Fibroblast of lung (primary cell): Measurements from ENCODE around the gene ZNF277. TPM values are rescaled to one million over a fixed set of nuclear protein-coding genes. Genes with fewer than 3 reads are reported as not detected.
A peak's percentile ranks its signal among the peaks of the same experiment; 100 is the strongest.

Source experiments
- DNase-seq, 2 donors: peaks; one replicate each; pipeline versions ENCODE4 v3.0.0 to v3.0.0-alpha.2; 2010; ENCODE audit warnings: low read depth in 2 of 2
- H2AFZ ChIP-seq: 2 replicates; pipeline ENCODE4 v1.5.1; 2012; ENCODE audit warnings: low read length, control low read depth, inconsistent platforms
- H3K27ac ChIP-seq: 2 replicates; pipeline ENCODE4 v1.5.1; 2011; ENCODE audit warnings: low read length, control low read depth; ENCODE audit not compliant: insufficient read depth
- H3K27me3 ChIP-seq: 2 replicates; pipeline ENCODE4 v1.5.1; 2011; ENCODE audit warnings: mild to moderate bottlenecking, low read length; ENCODE audit not compliant: control insufficient read depth, insufficient read depth
- H3K36me3 ChIP-seq: 2 replicates; pipeline ENCODE4 v1.5.1; 2011; ENCODE audit warnings: low read length; ENCODE audit not compliant: control insufficient read depth, insufficient read depth
- H3K4me1 ChIP-seq: 2 replicates; pipeline ENCODE4 v1.5.1; 2011; ENCODE audit warnings: low read length; ENCODE audit not compliant: control insufficient read depth, insufficient read depth; ENCODE audit errors: extremely low read depth
- H3K4me2 ChIP-seq: 2 replicates; pipeline ENCODE4 v1.5.1; 2011; ENCODE audit warnings: low read length, control low read depth; ENCODE audit not compliant: insufficient read depth; ENCODE audit errors: extremely low read depth
- H3K4me3 ChIP-seq, 4 experiments: fragments of 200-600 bp in 1 of 4; sonication (generic) in 1 of 4; replicated peaks in 1 of 4; 2 replicates each; pipeline ENCODE4 v1.5.1; 2011 to 2016; ENCODE audit warnings: low read length in 4 of 4, low read depth in 3 of 4, mild to moderate bottlenecking in 3 of 4, control low read depth in 2 of 4, inconsistent platforms in 1 of 4, mixed read lengths in 1 of 4; ENCODE audit not compliant: insufficient read depth in 1 of 4; ENCODE audit errors: control extremely low read depth in 1 of 4
- H3K79me2 ChIP-seq: 2 replicates; pipeline ENCODE4 v1.5.1; 2012; ENCODE audit warnings: mild to moderate bottlenecking, low read length, inconsistent platforms; ENCODE audit not compliant: control insufficient read depth, insufficient read depth
- H3K9ac ChIP-seq: 2 replicates; pipeline ENCODE4 v1.5.1; 2011; ENCODE audit warnings: mild to moderate bottlenecking, low read length, control low read depth; ENCODE audit not compliant: insufficient read depth
- H3K9me3 ChIP-seq: 2 replicates; pipeline ENCODE4 v1.5.1; 2012; ENCODE audit warnings: low read depth, low read length; ENCODE audit not compliant: control insufficient read depth, insufficient read depth
- H4K20me1 ChIP-seq: 2 replicates; pipeline ENCODE4 v1.5.1; 2011; ENCODE audit warnings: low read length; ENCODE audit not compliant: control insufficient read depth, insufficient read depth; ENCODE audit errors: extremely low read depth
- CTCF ChIP-seq, 2 donors: IDR thresholded peaks in 1 of 2; conservative IDR thresholded peaks in 1 of 2; 1 replicate in 1 of 2; 2 replicates in 1 of 2; pipeline ENCODE4 v1.5.1; 2011 to 2012; ENCODE audit warnings: low read length in 2 of 2, control low read depth in 1 of 2, inconsistent platforms in 1 of 2, low read depth in 1 of 2, mild to moderate bottlenecking in 1 of 2
- EZH2 ChIP-seq: IDR thresholded peaks from 2 replicates; pipeline ENCODE4 v1.5.1; 2012; ENCODE audit warnings: low read length, control low read depth, mild to moderate bottlenecking; ENCODE audit errors: missing control alignments
- polyA plus RNA-seq, 2 donors: library from polyadenylated mRNA; depleted of rRNA in 1 of 2; stranded (reverse) in 1 of 2; unstranded in 1 of 2; fragments of >200 nt; gene quantifications; 2 replicates each; pipeline ENCODE4 v1.2.1, GENCODE V29; 2011 to 2012; ENCODE audit warnings: missing spikeins in 1 of 2
- total RNA-seq: library from RNA; depleted of rRNA; stranded (reverse); fragments of >200 nt; gene quantifications from 2 replicates; pipeline ENCODE4 v1.2.1, GENCODE V29; 2014

Gene ZNF277
- total and polyA plus RNA-seq, 2 donors (not counting 1 experiment from before 2014, with no cell fraction given) = 23.1 to 66.6 TPM

DNA sequence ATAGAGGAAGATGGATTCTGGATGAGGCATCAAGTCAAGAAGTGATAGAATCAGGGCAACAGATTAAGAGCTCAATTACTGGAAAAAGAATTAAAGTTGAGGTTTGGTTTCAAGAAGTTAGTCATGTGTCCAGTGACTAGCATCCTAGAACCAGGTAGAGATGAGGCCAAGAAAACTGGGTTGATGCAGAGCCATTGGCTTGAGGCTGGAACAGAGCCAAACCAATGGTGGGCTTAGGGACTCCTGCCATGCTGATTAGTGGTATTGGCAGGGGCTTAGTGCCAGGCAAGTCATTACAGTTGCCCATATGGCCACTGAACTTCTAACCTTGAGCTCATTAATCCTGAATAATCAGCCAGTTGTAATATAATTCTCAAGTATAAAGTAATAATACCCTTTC lies 18.5 kb downstream of the ZNF277 start:
- H3K27ac ChIP-seq = no peak overlapping the region
- TF ChIP-seq EZH2 (no peak), CTCF (conservative IDR thresholded peaks at IDR 0.05 in 1 of 2, IDR thresholded peaks at IDR 0.05 in 1 of 2; ENCODE audit: low read depth in 1 of 2, low read length in 2 of 2) (no peak)
- no peak overlapping the region for H2AFZ ChIP-seq
- no peaks in the 10 kb centered on the region for H3K27me3 ChIP-seq
- H3K36me3 ChIP-seq = no peaks in the 10 kb centered on the region
- DNase-seq = peak in 1 of 2 donors; percentile 57
- H4K20me1 ChIP-seq = no peaks in the 10 kb centered on the region
- H3K9ac ChIP-seq = no peak overlapping the region
- H3K4me3 ChIP-seq = no peak overlapping the region
- H3K79me2 ChIP-seq = no peaks in the 10 kb centered on the region
- no peaks in the 10 kb centered on the region for H3K9me3 ChIP-seq
- H3K4me1 ChIP-seq = no peaks in the 10 kb centered on the region
- H3K4me2 ChIP-seq = no peak overlapping the region

- DNase-seq = peak in 1 of 2 donors; percentile 44
- H3K27ac ChIP-seq = no peak overlapping the region
- TF ChIP-seq CTCF (conservative IDR thresholded peaks at IDR 0.05 in 1 of 2, IDR thresholded peaks at IDR 0.05 in 1 of 2; ENCODE audit: low read depth in 1 of 2, low read length in 2 of 2) (no peak), EZH2 (no peak)
- no peak overlapping the region for H3K4me2 ChIP-seq
- no peak overlapping the region for H3K4me3 ChIP-seq
- H3K27me3 ChIP-seq = no peaks in the 10 kb centered on the region
- no peak overlapping the region for H2AFZ ChIP-seq
- H3K79me2 ChIP-seq = no peaks in the 10 kb centered on the region
- H3K9me3 ChIP-seq = no peaks in the 10 kb centered on the region
- H3K9ac ChIP-seq = no peak overlapping the region
- no peaks in the 10 kb centered on the region for H3K36me3 ChIP-seq
- H4K20me1 ChIP-seq = no peaks in the 10 kb centered on the region
- H3K4me1 ChIP-seq = no peaks in the 10 kb centered on the region
Observed at GRCh38 chr7:112226701-112227276, 20.3 kb downstream of the ZNF277 start.

DNA sequence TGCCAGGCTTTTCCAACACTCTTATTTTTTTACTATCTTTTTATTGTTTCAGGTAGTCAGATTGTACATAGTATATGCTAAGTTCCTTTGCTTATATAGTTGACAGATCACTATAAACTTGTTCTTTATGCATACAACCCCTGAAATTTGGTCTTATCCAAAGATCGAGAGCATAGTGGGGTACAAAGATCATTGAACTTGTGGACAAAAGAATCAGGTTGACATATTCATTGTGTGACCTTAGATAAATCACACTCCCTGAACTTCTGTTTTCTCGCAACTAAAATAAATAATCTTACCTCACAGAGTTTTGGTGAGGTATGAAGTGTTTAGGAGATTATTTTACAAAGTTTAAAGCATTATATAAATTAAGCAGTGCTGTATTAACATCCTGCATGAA lies 22.1 kb downstream of the ZNF277 start:
- no peak overlapping the region for H2AFZ ChIP-seq
- no peaks in the 10 kb centered on the region for H3K4me1 ChIP-seq
- TF ChIP-seq CTCF (conservative IDR thresholded peaks at IDR 0.05 in 1 of 2, IDR thresholded peaks at IDR 0.05 in 1 of 2; ENCODE audit: low read depth in 1 of 2, low read length in 2 of 2) = no peak
- no peak for TF ChIP-seq EZH2
- H3K36me3 ChIP-seq = no peaks in the 10 kb centered on the region
- H3K4me2 ChIP-seq = no peak overlapping the region
- H3K79me2 ChIP-seq = no peaks in the 10 kb centered on the region
- H3K27ac ChIP-seq = no peak overlapping the region
- no peaks in the 10 kb centered on the region for H3K9me3 ChIP-seq
- H3K4me3 ChIP-seq = no peak overlapping the region
- no peaks in the 10 kb centered on the region for H4K20me1 ChIP-seq
- no peak for DNase-seq
- no peak overlapping the region for H3K9ac ChIP-seq
- no peaks in the 10 kb centered on the region for H3K27me3 ChIP-seq
